Fibroblast of pulmonary artery (primary cell): ENCODE measurements around the gene TWNK.
A peak's percentile ranks its signal among the peaks of the same experiment; 100 is the strongest.

Experiments
- DNase-seq: peaks from one replicate; pipeline ENCODE4 v3.0.0-alpha.2; 2010; ENCODE audit warnings: low read depth
- H3K4me3 ChIP-seq: replicated peaks from 2 replicates; pipeline ENCODE4 v1.5.1; 2011; ENCODE audit warnings: low read depth, mild to moderate bottlenecking, control low read depth, low read length, moderate library complexity
- TF ChIP-seq, protein P1 (sequence below): IDR thresholded peaks from 2 replicates; pipeline ENCODE4 v1.5.1; 2011; ENCODE audit warnings: mild to moderate bottlenecking, control low read depth, low read length, inconsistent platforms; ENCODE audit errors: missing control alignments

The TWNK gene

DNA sequence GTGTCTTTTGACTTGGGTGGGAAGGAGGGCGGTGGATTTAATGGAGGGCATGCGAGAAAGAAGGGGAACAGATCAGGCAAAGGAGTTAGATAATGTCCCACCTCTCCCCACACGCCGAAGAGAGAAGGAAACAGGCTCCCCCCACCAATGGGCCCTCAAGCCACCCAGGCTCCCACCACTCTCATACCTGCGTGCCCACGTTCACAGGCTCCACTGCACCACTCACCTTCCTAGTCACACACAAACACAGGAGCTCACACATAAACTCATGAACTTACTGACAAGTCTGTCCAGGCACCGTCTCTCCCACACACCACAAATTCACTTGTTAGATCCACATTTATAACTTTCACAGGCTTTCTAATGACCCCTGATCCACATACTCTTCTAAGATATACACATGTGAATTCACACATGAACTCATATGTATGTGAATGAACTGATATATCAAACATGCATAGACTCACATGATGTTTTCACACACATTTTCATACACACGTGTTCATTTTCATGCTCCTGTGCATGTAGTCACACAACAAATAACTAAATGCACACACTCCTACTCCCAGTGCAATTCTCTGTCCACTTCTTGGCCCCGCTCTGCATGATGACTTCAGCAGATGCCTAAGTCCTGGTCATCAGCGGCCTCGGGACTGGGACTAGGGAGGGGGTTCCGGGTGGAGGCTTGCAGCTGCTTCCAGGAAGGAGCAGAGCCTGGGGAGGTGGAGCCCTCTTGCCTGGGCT is 13.7 kb downstream of the TWNK start:
- TF ChIP-seq, protein P1, sequence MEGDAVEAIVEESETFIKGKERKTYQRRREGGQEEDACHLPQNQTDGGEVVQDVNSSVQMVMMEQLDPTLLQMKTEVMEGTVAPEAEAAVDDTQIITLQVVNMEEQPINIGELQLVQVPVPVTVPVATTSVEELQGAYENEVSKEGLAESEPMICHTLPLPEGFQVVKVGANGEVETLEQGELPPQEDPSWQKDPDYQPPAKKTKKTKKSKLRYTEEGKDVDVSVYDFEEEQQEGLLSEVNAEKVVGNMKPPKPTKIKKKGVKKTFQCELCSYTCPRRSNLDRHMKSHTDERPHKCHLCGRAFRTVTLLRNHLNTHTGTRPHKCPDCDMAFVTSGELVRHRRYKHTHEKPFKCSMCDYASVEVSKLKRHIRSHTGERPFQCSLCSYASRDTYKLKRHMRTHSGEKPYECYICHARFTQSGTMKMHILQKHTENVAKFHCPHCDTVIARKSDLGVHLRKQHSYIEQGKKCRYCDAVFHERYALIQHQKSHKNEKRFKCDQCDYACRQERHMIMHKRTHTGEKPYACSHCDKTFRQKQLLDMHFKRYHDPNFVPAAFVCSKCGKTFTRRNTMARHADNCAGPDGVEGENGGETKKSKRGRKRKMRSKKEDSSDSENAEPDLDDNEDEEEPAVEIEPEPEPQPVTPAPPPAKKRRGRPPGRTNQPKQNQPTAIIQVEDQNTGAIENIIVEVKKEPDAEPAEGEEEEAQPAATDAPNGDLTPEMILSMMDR = no peak
- H3K4me3 ChIP-seq = peak overlapping the region; percentile 89
- DNase-seq = peak; percentile 92

DNA sequence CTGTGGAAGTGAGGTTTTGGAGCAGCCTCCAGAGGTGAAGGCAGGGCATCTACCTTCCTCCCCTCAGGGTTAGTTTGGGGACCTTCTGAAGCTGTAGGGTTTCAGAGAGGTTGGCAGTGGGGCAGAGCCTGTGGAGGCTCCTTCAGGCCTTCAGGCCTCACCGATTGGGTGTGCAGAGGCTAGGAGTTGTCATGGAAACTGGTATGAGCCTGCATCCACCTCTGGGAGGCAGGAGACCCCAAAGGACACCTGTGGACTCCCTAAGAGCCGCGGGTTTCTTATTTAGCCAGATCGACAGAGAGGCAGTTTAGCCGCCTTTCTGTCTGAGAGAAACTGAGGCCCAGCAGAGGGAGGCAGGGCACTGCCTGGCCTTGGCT is 14.3 kb downstream of the TWNK start:
- no peak for DNase-seq
- peak overlapping the region; percentile 89 for H3K4me3 ChIP-seq
- TF ChIP-seq, protein P1 = no peak

DNA sequence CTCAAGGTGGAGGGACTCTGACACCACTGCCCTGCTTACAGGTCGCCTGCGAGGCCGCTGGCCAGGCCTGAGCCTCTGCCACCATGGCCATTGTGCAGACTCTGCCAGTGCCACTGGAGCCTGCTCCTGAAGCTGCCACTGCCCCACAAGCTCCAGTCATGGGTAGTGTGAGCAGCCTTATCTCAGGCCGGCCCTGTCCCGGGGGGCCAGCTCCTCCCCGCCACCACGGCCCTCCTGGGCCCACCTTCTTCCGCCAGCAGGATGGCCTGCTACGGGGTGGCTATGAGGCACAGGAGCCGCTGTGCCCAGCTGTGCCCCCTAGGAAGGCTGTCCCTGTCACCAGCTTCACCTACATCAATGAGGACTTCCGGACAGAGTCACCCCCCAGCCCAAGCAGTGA is 15.1 kb downstream of the TWNK start:
- TF ChIP-seq, protein P1 = no peak
- no peak overlapping the region for H3K4me3 ChIP-seq
- DNase-seq = no peak

DNA sequence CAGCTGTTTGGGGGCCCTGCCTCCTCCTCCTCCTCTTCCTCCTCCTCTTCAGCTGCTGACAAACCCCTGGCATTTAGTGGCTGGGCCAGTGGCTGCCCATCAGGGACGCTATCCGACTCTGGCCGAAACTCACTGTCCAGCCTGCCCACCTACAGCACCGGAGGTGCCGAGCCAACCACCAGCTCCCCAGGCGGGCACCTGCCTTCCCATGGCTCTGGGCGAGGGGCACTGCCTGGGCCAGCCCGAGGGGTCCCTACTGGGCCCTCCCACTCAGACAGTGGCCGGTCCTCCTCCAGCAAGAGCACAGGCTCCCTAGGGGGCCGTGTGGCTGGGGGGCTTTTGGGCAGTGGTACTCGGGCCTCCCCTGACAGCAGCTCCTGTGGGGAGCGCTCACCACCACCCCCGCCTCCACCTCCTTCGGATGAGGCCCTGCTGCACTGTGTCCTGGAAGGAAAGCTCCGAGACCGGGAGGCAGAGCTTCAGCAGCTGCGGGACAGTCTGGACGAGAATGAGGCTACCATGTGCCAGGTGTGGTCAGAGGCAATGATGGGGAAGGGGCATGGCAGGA is 16.4 kb downstream of the TWNK start:
- TF ChIP-seq, protein P1 = no peak

DNA sequence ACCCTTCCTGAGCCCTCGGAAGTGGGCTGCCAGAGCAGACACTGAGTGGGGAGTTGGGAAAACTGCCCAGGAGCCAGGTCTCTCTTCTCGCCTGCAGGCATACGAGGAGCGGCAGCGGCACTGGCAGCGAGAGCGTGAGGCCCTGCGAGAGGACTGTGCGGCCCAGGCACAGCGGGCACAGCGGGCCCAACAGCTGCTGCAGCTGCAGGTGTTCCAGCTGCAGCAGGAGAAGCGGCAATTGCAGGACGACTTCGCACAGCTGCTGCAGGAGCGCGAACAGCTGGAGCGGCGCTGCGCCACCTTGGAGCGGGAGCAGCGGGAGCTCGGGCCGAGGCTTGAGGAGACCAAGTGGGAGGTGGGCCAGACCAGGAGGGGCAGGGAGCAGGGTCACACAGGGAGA is 18.0 kb downstream of the TWNK start:
- DNase-seq = no peak
- no peak overlapping the region for H3K4me3 ChIP-seq
- TF ChIP-seq, protein P1 = no peak

More for the DNA sequence above, 16.4 kb downstream of the TWNK start:
- H3K4me3 ChIP-seq = no peak overlapping the region
- DNase-seq = no peak

DNA sequence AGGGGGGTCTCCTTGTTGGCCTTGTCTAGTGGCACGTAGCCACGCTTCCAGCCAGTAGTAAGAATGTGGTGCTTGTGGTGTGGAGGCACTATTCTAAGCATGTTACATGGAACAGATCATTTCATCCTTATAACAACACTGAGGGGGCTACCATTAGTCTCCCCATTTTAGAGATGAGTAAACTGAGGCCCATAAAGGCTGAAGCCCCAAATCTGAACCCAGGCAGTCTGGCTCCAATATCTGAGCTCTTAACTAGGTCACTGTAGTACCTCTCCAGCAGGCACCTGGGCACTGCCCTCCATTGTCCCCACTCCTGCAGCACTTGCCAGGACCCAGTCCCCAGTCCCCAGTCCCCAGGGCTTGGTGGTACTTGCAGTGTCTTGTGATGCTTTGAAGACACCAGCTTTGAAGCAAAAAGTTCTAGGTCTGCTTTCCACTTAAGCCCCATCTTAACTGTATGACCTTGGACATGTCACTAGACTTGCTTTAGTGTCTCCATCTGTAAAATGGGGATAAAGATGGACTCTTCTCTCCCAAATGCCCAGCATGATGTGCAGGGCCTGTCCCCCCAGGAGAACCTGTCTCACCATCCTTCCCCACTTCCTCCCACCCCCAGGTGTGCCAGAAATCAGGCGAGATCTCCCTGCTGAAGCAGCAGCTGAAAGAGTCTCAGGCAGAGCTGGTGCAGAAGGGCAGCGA is 18.7 kb downstream of the TWNK start:
- no peak overlapping the region for H3K4me3 ChIP-seq
- TF ChIP-seq, protein P1 = no peak
- no peak for DNase-seq
